Transverse colon (tissue), 3 donors: Measurements from ENCODE around the gene CCDC136.

Experiments
- POLR2A ChIP-seq: fragments of 450-650 bp; IDR thresholded peaks from one replicate; pipeline ENCODE4 v1.6.1; 2016; ENCODE audit warnings: antibody characterized with exemption, mild to moderate bottlenecking, moderate library complexity
- TF ChIP-seq, protein P1 (sequence below), 5 experiments: fragments of 200-600 bp in 3 of 5; fragments of 450-650 bp in 2 of 5; sonication (generic) in 3 of 5; IDR thresholded peaks; 1 replicate in 2 of 5; 2 replicates in 3 of 5; pipeline ENCODE4 v1.5.1; 2016 to 2017; ENCODE audit warnings: antibody characterized with exemption in 5 of 5, inconsistent platforms in 3 of 5, mild to moderate bottlenecking in 2 of 5, moderate library complexity in 1 of 5

DNA sequence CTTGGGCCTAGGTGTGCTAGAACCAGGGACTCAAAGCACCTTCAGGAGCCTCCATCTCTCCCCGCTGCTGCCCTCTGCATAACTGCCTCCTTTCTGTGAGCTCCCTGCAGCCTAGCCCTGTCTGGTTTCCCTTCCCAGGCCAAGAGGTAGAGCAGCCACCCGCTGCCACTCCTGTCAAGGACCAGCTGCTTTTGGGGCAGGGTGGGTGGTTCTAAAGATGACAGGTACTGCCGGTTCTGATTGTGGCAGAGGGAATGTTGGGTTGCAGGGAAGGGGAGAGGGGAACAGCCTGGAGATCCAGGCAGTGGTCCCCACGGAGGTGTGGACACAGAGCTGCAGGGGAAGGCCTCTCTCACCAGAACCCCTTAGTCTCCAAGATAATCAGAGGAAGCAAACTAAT, 34.7 kb downstream of the CCDC136 start:
- TF ChIP-seq POLR2A = no peak
- TF ChIP-seq, protein P1, sequence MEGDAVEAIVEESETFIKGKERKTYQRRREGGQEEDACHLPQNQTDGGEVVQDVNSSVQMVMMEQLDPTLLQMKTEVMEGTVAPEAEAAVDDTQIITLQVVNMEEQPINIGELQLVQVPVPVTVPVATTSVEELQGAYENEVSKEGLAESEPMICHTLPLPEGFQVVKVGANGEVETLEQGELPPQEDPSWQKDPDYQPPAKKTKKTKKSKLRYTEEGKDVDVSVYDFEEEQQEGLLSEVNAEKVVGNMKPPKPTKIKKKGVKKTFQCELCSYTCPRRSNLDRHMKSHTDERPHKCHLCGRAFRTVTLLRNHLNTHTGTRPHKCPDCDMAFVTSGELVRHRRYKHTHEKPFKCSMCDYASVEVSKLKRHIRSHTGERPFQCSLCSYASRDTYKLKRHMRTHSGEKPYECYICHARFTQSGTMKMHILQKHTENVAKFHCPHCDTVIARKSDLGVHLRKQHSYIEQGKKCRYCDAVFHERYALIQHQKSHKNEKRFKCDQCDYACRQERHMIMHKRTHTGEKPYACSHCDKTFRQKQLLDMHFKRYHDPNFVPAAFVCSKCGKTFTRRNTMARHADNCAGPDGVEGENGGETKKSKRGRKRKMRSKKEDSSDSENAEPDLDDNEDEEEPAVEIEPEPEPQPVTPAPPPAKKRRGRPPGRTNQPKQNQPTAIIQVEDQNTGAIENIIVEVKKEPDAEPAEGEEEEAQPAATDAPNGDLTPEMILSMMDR (IDR thresholded peaks at IDR 0.05) = no peak
